Nephron (organoid): ENCODE measurements around the gene TTLL5.
A peak's percentile ranks its signal among the peaks of the same experiment; 100 is the strongest.

Source experiments
- H3K27ac Mint-ChIP-seq, 3 experiments: 2 replicates each; pipeline ENCODE4 v1.8.0; 2020; ENCODE audit warnings: mixed read lengths in 3 of 3, mild to moderate bottlenecking in 2 of 3, moderate library complexity in 1 of 3
- H3K27me3 Mint-ChIP-seq: 2 replicates; pipeline ENCODE4 v1.8.0; 2021; ENCODE audit warnings: low read depth, mild to moderate bottlenecking, moderate library complexity, mixed read lengths
- H3K36me3 Mint-ChIP-seq: 2 replicates; pipeline ENCODE4 v1.8.0; 2020; ENCODE audit warnings: low read depth, mixed read lengths
- H3K4me1 Mint-ChIP-seq: 2 replicates; pipeline ENCODE4 v1.8.0; 2020; ENCODE audit warnings: mixed read lengths
- H3K4me3 Mint-ChIP-seq, 3 experiments: 2 replicates each; pipeline ENCODE4 v1.8.0; 2020; ENCODE audit warnings: mild to moderate bottlenecking in 3 of 3, mixed read lengths in 3 of 3, moderate library complexity in 2 of 3
- H3K9me3 Mint-ChIP-seq: 2 replicates; pipeline ENCODE4 v1.8.0; 2020; ENCODE audit warnings: mixed read lengths
- CTCF ChIP-seq, 3 experiments: fragments of 200-600 bp; sonication (generic); IDR thresholded peaks; one replicate each; pipeline ENCODE4 v1.5.0; 2021; ENCODE audit warnings: antibody characterized with exemption in 3 of 3; ENCODE audit not compliant: unreplicated experiment in 3 of 3

The TTLL5 gene

GRCh38 chr14:75711796-75712211, 50.8 kb downstream of the TTLL5 start:
- Mint-ChIP-seq H3K4me3 (peak overlapping the region in 1 of 3 experiments; percentile 30), H3K27ac (peak overlapping the region; percentile 76 to 84 (median 83)), H3K9me3 (no peaks in the 10 kb centered on the region), H3K27me3 (no peaks in the 10 kb centered on the region), H3K4me1 (peaks cover 54% of the 10 kb centered on the region), H3K36me3 (peaks cover 15% of the 10 kb centered on the region)
- TF ChIP-seq CTCF (IDR thresholded peaks at IDR 0.05; ENCODE audit: unreplicated experiment in 3 of 3), result no peak

GRCh38 chr14:75714991-75715390, 53.9 kb downstream of the TTLL5 start:
- peaks cover 28% of the 10 kb centered on the region for H3K36me3 Mint-ChIP-seq
- no peaks in the 10 kb centered on the region for H3K9me3 Mint-ChIP-seq
- H3K4me3 Mint-ChIP-seq, result no peak overlapping the region
- no peaks in the 10 kb centered on the region for H3K27me3 Mint-ChIP-seq
- H3K4me1 Mint-ChIP-seq, result peaks cover 53% of the 10 kb centered on the region
- peak overlapping the region; percentile 12 to 84 (median 68) for H3K27ac Mint-ChIP-seq
- TF ChIP-seq CTCF (IDR thresholded peaks at IDR 0.05; ENCODE audit: unreplicated experiment in 3 of 3), result no peak

GRCh38 chr14:75715926-75716780, 55.1 kb downstream of the TTLL5 start:
- H3K4me1 Mint-ChIP-seq, result peaks cover 52% of the 10 kb centered on the region
- peak overlapping the region; percentile 73 to 89 (median 84) for H3K27ac Mint-ChIP-seq
- TF ChIP-seq CTCF (IDR thresholded peaks at IDR 0.05; ENCODE audit: unreplicated experiment in 3 of 3), result no peak
- no peak overlapping the region for H3K4me3 Mint-ChIP-seq
- peaks cover 36% of the 10 kb centered on the region for H3K36me3 Mint-ChIP-seq
- H3K9me3 Mint-ChIP-seq, result no peaks in the 10 kb centered on the region
- H3K27me3 Mint-ChIP-seq, result no peaks in the 10 kb centered on the region

GRCh38 chr14:75717729-75718128, 56.7 kb downstream of the TTLL5 start:
- Mint-ChIP-seq H3K4me3 (no peak overlapping the region), H3K27ac (no peak overlapping the region), H3K9me3 (no peaks in the 10 kb centered on the region), H3K4me1 (peaks cover 36% of the 10 kb centered on the region), H3K27me3 (no peaks in the 10 kb centered on the region), H3K36me3 (peaks cover 44% of the 10 kb centered on the region)
- no peak for TF ChIP-seq CTCF (IDR thresholded peaks at IDR 0.05; ENCODE audit: unreplicated experiment in 3 of 3)

- H3K36me3 Mint-ChIP-seq, result peaks cover 48% of the 10 kb centered on the region
- no peak overlapping the region for H3K4me3 Mint-ChIP-seq
- no peak for TF ChIP-seq CTCF (IDR thresholded peaks at IDR 0.05; ENCODE audit: unreplicated experiment in 3 of 3)
- H3K9me3 Mint-ChIP-seq, result no peaks in the 10 kb centered on the region
- peak overlapping the region in 1 of 3 experiments; percentile 22 for H3K27ac Mint-ChIP-seq
- no peaks in the 10 kb centered on the region for H3K27me3 Mint-ChIP-seq
- H3K4me1 Mint-ChIP-seq, result peaks cover 34% of the 10 kb centered on the region
Observed at GRCh38 chr14:75718199-75718598, 57.2 kb downstream of the TTLL5 start.

GRCh38 chr14:75720116-75720515, 59.1 kb downstream of the TTLL5 start:
- Mint-ChIP-seq H3K27me3 (no peaks in the 10 kb centered on the region), H3K27ac (peak overlapping the region in 2 of 3 experiments; percentile 63 to 67)
- TF ChIP-seq CTCF (IDR thresholded peaks at IDR 0.05; ENCODE audit: unreplicated experiment in 3 of 3), result no peak

More at GRCh38 chr14:75720116-75720515, 59.1 kb downstream of the TTLL5 start:
- Mint-ChIP-seq H3K4me3 (no peak overlapping the region), H3K9me3 (no peaks in the 10 kb centered on the region), H3K4me1 (peaks cover 34% of the 10 kb centered on the region), H3K36me3 (peaks cover 63% of the 10 kb centered on the region)
